Left colon (tissue), 2 donors: ENCODE results near the gene ABCD2. TPM values are rescaled to one million over a fixed set of nuclear protein-coding genes. Genes with fewer than 3 reads are reported as not detected.
"Not testable (repeated sequence)": the region's sequence is repeated elsewhere in the genome, so short reads cannot be mapped to it uniquely, and the experiment has no call there.

Experiments used
- ATAC-seq: fragments of 200-7000 bp; cut with Tn5 transposase; one replicate; pipeline ENCODE4 v1.9.1; 2020; ENCODE audit warnings: mild to moderate bottlenecking, moderate library complexity
- DNase-seq, 2 donors: peaks; one replicate each; pipeline ENCODE4 v3.0.0-alpha.2; 2020
- intact Hi-C, 2 donors: fragments of 100-400 bp; cut with DNase I in 1 of 2; cut with micrococcal nuclease in 1 of 2; formaldehyde crosslinking; loops; one replicate each; pipeline versions ENCODE4 v1.11.2 to v1.14.0; 2022; cut with DNase I, micrococcal nuclease
- total RNA-seq, 2 donors: library from RNA; stranded (reverse); fragmentation: NEBNext Ultra II Directional; extraction: Animal tissue kit (Norgen Biotek cat#: 25700); gene quantifications; one replicate each; pipeline ENCODE4 v1.2.1, GENCODE V29; 2021
- donor health status: DM: no; HTN: no; CAD: no.
- donor health status: DM: yes; HTN: yes; CAD: no.

Gene ABCD2
- total RNA-seq, 2 donors from 2014 or later: 0.15 to 0.45 TPM

DNA sequence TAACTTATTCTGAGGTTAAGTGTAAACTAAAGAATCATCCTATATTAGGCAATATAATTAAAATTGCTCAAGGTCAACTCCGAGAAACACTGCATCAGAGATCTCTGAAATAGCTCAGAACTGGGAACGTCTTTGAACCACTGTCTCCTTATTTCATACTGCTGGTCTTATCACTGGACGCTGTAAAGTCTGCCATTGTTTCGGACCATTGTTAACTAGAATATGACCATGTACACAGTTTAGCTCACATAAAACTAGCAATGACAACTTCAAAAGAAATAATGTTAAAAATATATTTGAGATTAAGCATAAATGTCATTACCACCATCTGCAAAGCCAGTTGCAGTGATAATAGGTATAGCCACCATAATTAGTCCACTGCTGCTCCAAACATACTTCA is 2.9 kb downstream of the ABCD2 start:
- DNase-seq (no peak), ATAC-seq (no peak)
- intact Hi-C loops: no loop called here

DNA sequence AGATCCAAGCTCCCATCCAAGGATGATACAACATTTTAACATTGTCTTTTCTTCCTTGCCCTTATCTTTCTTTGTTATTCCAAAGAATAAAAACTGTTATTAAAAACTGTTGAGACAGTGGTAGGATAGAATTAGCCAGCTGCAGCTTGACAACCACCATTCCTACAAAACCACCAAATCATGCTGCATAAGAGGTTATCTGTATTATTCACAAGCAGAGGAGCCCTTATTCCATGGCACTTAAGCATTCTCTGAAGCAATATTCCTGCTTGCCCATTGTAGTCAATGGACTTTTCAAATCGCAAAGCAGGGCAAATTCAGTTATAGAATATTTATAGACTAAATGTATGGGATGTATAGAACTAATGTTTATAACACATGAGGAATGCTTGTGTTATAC is 3.4 kb downstream of the ABCD2 start:
- DNase-seq: no peak
- intact Hi-C loops: no loop called here
- ATAC-seq: no peak

DNA sequence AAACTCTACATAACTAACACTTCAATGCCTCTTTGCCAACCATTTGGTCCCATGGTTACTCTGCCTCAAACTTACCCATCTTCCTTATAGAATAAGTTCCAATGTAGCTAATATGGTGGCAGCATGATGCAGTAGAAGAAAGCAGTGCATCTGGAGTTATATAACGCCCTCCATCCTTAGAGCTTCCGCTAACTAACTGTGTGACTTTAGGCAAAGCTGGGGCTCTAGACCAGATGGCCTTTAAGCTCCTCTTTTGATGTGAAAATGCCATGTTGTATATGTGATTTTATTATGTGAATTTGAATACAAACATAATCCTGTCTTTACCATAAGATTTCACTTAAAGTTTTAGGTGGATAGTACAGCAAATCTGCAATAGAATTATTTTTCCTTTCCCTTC is 6.1 kb downstream of the ABCD2 start:
- intact Hi-C loops: no loop called here
- ATAC-seq (no peak), DNase-seq (no peak)

DNA sequence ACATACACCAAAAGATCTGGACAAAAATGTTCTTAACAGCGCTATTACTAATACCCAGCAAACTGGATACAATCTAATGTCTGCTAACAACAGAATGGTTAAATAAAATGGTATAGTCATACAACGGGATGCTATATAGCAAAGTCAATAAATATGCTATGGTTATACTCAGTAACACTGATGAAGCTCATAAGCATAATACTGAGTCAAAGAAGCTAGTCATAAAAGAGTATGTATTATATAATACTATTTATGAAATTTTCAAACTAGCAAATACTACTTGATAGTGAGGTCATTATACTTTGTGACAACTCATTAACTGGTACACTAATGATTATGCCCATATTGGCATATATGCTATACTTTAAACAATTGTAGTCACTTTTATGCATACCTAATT is 7.4 kb downstream of the ABCD2 start:
- ATAC-seq: no peak
- intact Hi-C loops: no loop called here
- DNase-seq: no peak

DNA sequence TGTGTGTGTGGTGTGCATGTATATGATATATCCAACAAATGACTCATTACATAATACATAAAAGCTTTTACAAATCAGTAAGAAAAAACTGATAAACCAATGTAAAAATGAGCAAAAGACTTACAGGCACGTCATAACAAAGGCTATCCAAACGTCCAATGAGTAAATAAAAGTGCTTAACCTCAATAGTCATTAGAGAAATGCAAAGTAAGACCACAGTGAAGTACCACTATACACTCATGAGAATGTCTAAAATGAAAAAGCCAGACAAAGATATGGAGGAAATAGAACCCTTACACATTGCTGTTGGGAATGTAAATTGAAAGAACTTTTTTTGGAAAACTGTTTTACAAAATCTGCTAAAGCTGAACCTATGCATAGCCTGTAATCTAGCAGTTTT is 7.8 kb downstream of the ABCD2 start:
- intact Hi-C loops: no loop called here
- DNase-seq (no peak), ATAC-seq (no peak)

DNA sequence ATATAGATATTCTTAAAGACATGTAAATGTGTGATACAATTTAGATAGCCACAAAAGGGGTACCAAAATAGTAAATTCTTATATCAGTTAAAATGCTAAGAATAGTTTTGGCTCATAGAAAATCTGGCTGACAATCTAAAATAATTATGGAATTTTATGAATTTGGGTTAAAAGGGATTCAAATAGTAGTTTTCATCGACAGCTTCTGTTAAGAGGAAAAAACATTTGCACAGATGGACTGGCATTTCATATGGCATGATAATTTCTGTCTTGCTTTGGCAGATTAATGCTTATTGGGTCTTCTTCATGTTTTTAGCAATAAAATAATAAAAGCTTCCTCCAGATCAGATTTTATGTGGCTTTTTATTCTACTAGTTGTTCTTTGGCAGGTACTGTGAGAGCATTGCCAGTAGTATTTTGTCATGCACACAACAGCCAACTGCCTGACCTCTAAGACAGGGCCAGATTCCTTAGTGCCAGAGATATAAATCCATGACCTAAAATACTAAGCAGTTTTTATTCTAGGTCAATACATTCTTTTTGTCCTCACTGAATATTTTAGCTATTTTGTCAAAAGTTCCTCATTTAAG is 9.1 kb downstream of the ABCD2 start:
- no peak for ATAC-seq
- intact Hi-C loops: no loop called here
- DNase-seq: no peak

DNA sequence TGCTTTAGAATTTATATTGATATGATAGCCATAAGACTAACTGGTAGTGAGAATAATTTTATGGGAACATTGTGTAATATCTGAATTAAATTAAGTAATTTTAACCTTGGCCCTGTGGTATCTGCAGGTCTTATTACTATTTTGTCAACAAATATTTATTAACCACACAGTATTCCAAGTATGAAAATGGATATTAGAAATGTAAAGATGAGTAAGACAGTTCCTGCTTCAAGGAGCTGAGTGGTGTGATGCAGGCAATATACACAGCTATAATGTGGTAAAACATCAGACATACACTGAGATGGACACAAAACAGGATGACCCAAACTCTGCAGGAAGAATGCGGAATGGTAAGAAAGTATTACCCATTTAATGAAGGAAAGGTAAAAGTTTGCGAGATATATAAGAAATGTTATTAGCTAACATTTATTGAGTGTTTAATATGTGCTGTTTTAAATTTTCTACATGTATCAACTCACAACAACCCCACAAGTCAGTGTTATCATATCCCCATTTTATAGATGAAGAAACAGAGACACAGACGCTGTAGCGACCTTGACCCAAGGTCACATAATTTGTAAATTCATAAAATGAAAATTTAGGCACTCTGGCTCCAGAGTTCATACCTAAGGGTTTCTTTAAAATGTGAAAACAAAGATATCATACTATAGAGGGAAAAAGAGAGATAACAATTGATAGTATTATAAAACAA is 12.7 kb downstream of the ABCD2 start:
- DNase-seq (no peak), ATAC-seq (no peak)
- intact Hi-C loops: no loop called here

DNA sequence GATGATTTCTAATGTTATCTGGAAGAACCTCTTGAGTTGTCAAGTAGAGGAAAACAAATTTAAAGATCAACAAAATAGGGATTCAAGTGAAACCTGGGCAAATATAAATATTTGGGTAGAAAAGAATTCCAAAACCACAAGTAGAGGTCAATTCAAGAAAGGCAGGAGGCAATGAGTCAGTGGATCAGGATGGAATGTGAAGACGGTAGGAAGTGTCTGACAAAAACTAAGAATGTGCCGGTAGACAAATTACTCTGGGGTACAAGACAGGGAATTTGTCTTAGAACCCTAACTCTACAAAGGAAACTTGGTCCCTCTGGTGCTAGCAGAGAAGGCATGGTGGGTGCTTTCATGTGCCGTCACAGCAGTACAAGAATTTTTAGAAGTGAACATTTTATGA is 13.6 kb downstream of the ABCD2 start:
- ATAC-seq: no peak
- DNase-seq: no peak

DNA sequence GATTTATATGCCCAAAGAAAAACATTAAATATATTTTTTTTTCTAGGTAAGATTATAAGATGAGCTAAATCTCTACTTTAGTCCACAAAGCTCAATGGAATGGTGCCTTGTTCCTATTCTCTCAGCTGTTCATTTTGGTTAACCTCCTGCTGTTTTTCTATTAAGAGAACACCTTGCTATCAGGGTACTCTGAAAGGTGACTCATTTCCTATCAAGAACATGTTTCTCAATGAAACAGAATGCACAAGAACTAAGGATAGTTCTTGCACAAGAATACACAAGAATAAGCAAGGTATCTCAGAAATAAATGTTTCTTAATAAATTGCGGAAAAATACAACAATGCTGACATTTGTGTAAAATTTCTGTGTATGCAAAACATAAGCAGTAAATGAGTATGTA is 14.1 kb downstream of the ABCD2 start:
- intact Hi-C loops: no loop called here
- no peak for DNase-seq
- no peak for ATAC-seq

More for the DNA sequence above, 13.6 kb downstream of the ABCD2 start:
- intact Hi-C loops: no loop called here

DNA sequence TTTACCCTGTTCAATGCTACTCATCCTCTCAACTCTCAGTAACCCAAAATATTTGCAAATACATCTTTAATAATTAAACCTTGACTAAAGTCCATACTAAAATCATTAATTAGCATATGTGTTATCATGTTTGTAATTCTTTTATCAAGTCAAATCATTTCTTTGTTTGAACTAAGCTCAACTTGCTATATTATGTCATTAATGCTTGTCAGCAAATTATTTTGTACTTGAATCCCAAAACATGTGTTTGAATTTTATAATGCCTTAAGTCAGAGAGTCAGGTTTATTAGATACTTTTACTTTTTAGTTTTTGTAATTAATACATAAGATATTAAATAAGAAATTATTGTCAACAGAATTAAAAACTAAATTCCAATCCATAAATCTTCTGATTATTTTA is 16.5 kb downstream of the ABCD2 start:
- DNase-seq: no peak
- no peak for ATAC-seq
- intact Hi-C loops: no loop called here

DNA sequence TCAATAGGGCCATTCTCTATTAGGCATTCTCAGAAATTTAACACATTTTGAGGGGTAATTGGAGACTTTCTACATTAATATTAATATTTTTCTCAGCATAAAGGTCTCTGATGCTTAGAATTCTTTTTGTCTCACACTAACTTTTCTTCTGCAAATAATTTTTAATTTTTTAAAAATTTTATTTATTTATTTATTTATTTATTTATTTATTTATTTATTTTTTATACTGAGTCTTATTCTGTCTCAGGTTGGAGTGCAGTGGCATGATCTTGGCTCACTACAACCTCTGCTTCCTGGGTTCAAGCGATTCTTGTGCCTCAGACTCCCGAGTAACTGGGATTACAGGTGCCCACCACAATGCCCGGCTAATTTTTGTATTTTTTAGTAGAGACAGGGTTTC is 17.7 kb downstream of the ABCD2 start:
- intact Hi-C loops, DNase-seq, ATAC-seq: not testable (repeated sequence)

DNA sequence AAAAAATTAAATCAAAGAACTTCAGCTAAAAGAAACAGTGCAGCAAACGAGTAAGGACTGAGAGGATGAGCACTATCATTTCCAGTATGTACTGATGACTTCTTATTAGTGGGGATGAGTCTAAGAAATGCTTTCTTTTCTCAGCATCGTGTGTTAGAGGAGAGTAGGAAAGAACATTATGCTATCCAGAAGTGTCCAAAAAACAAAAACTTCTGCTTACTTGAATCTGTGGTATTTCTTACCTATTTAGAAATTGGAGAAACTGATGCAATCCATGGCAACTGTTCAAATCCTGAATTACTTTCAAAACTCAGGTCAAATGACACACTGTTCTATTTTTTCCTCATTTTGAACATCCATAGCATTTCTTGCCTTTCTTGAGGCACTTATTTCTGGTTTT is 23.7 kb downstream of the ABCD2 start:
- intact Hi-C loops: no loop called here
- no peak for DNase-seq
- ATAC-seq: no peak

DNA sequence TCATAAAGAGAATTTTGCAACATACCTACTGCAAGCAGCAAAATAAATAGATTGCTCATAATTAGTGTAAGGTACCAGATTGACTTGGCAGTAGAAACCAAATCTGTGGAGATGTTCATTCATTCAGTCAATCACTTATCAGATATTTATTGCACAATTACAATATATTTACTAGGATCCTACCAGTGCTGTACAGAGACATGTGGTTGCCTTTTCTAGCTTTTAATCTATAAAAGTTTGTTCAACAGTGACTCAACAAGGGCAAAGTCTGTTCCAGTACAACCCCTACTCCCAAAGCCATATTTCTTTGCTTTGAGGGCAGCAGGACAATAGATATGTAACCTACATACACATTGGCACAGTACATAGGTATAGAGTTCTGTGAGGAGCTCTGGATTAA is 27.3 kb downstream of the ABCD2 start:
- DNase-seq: no peak
- ATAC-seq: peak; percentile 41
- intact Hi-C loops: no loop called here

DNA sequence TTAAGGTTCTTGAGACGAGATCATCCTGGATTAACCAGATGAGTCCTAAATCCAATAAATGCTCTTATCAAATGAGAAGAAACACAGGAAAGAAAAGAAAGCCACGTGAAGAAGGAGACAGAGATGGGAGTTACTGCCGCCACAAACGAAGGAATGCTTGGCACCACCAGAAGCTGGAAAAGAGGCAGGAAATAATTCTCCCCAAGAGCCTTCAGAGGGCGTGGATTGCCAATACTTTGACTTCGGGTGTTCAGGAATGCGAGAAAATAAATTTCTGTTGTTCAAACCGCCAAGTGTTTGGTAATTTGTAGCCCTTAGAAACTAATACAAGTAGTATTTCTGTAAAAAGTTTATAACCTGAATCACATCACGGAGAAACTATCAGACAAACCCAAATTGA is 31.3 kb downstream of the ABCD2 start:
- no peak for ATAC-seq
- intact Hi-C loops: no loop called here
- no peak for DNase-seq

DNA sequence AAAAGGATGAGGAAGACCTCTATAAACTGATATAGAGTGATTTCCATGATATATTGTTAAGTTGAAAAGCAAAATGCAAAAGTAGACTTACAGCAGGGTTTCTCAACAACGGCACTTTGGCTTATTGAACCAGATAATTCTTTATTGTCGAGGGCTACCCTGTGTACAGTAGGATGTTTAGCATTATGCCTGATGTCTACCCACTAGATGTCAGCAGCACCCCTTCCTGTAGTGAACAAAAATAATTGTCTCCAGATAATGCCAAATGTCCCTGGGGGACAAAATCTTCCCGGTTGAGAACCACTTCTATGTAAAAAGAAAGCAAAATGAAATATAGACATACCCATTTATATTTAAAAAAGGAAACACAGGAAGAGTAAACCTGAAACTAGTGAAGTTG is 32.4 kb downstream of the ABCD2 start:
- intact Hi-C loops: no loop called here
- DNase-seq: no peak
- ATAC-seq: no peak

DNA sequence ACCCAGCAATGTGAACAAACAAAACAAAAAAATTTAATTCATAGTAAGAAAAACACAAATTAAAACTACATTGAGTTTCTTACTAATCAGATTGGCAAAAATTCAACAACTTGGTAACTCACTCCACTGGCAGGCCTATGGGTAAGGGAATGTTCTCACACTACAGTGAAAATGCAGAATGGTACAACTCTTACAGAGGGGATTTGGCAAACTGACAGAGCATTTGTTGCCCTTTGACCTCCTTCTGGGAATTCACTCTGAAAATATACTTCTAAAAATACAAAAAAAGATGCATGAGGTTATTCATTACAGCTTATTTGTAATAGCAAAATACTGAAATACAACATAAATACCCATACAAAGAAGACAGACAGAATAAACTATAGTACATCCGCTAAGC is 32.8 kb downstream of the ABCD2 start:
- ATAC-seq: no peak
- no peak for DNase-seq
- intact Hi-C loops: no loop called here

DNA sequence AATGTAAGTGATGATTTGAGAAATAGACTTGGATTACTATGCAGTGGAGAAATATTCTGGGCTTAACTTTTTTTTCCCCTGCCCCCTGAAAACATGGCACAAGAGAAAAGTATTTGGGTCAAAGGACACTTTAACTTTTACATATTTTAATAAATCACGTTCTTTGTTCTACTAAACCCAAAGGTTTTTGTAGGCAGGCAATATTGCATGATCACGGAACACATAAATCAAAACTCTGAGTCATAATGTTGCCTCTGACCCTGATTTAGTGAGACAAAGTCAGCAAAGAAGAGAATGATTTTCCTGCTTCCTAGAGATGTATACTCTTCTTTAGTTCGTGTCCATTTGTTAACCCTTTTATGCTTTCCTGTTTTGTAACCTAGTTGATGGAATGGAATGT is 38.0 kb downstream of the ABCD2 start:
- no peak for DNase-seq

DNA sequence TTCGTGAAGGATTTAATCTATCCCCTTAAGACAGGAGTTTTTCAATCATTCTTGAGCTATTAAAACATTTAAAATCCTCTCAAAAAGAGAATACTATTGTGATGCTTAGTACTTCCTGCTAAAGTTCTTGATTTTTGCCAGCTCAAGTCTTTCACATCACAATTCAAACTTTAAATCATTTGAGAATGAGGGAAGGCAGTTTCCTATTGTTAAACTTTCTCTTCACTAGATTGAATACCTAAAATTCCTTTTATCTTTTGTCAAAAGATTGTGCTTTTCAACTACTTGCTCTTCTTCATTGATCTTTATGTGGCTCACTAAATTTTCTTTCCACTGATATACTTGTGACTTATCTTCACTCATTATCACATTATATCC is 44.1 kb downstream of the ABCD2 start:
- intact Hi-C loops: no loop called here
- DNase-seq (no peak), ATAC-seq (no peak)

More for the DNA sequence above, 38.0 kb downstream of the ABCD2 start:
- intact Hi-C loops: no loop called here
- ATAC-seq: no peak

DNA sequence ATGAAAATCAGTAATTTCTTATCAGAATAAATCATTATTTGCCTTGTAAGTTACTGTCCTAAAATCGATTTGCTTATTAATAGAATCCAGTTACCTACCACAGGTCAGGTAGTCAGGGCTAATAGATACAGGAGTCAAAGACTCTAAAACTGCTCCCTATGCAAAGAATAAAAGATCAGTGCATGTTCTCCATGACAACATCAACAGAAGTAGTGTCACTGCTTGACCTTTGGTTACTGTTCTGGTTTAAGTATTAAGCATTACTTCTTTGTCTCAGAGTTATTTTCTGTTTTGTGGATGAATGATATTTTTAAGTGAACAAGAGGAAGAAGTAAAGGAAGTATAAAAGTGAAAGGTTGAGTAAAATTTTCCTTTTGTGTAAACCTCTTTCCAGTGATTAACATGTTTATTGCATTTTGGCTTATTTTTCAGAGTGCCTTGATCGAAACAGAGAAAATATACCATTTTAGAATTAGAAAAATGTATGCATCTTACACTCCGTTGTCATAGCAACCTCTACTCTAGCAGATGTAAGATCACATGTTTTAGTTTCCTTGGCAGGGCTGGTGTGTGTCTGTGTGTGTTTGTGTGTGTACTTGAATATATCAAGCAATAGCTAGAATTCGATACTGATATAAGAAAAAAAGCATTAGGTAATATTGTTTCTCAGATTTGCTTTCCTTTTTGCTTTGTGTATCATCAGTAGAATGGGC is 44.7 kb downstream of the ABCD2 start:
- ATAC-seq: no peak
- no peak for DNase-seq
- intact Hi-C loops: no loop called here

DNA sequence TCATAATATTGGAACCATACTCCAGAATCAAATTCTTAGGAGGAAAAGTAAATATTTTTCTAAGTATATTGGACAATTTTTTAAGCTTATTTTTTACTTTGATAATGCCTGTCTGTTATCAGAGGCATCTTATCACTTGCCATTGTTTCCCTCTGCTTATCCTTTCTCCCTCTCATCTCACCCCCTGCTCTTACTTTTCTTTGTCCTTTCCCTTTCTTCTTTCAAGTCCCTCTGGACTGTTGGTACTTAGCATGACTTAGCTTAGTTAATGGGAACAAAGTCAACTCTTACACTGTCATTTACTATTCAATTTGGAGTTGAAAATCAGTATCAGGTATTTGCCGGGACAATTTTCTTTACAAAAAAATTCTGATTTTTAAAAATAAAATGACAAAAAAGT is 45.2 kb downstream of the ABCD2 start:
- ATAC-seq: no peak
- DNase-seq: no peak
- intact Hi-C loops: no loop called here

DNA sequence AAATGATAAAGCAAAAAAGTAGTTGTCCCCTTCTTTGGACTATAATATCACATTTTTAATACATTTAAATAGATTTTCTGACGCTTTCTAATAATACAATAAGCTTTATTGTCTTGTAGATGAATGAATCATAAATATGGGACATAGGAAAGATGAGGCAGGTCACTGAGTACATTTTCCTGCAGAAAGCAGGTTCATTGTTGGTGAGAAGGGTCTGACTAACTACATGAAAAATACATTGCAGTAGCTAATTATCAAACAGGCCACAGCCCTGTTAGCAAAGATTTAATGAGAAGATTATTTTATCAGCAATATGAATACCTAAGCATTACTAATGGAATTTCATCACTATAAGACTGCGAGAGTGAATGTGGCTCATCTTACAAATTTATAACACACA is 45.6 kb downstream of the ABCD2 start:
- intact Hi-C loops: no loop called here
- ATAC-seq: no peak
- no peak for DNase-seq
